DMS153 (cell line): Measurements from ENCODE around the gene KRTAP10-3.
"Not testable (repeated sequence)": the region's sequence is repeated elsewhere in the genome, so short reads cannot be mapped to it uniquely, and the experiment has no call there.

Experiments used
- DNase-seq: peaks from one replicate; lab custom pipeline; 2025; lab: John Stamatoyannopoulos, UW

KRTAP10-3 gene, protein sequence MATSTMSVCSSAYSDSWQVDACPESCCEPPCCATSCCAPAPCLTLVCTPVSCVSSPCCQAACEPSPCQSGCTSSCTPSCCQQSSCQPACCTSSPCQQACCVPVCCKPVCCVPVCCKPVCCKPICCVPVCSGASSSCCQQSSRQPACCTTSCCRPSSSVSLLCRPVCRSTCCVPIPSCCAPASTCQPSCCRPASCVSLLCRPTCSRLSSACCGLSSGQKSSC

DNA sequence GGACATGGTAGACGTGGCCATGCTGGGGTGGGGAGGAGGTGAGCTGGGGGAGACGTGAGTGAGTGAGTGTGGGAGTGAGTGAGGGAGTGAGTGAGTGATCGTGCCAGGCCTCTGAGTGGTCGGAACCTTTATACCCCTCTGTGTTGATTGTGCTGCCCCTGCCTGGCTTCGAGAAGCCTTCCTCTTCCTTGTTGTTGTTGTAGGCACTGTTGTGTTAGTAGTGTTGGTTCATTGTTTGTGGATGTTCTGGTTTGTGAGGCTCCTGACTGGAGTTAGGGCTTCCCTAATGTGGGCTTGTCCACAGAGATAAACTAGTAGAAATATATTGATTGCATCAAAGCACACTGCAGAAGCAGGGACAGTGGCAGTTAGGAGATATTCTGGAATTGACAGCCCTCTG lies at the start of gene KRTAP10-3:
Gene KRTAP10-3, minus strand, starts transcription at position 101 of the 400 bp plus-strand sequence. Its CDS starts 80 bp downstream, at position 21.
- DNase-seq: no peak

DNA sequence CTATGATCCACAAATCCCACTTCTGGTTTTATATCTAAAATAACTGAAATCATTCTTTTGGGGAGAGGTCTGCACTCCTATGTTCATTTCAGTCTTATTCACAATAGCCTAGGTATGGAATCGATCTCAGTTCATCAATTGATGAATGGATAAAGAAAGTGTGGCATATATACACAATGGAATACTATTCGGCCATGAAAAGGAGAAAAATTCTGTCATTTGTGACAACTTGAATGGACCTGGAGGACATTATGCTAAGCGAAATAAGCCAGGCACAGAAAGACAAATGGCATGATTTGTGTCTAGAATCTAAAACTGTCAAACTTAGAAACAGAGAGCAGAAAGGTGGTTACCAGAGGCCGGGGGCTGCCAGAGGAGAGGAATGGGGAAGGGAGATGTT lies 47.9 kb upstream of the KRTAP10-3 start:
- DNase-seq: no peak

DNA sequence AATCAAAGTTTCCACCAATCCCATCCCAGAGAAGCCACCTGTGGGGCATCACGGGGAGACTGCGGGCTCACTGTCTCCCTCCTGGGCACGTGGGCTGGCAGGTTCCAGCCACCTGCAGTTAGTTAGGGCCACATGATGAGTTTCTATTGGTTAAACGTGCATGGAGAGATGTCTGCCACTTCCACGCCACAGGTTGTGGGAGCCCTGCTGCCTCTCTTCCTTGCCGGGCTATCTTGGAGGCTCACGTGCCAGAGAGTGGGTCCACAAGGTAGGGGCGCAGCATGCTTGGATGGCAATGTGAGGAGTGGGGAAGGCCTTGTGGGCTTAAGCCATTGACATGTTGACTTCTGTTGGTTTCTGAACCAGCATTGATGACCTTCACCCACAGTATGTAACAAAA lies 45.3 kb upstream of the KRTAP10-3 start:
- no peak for DNase-seq

DNA sequence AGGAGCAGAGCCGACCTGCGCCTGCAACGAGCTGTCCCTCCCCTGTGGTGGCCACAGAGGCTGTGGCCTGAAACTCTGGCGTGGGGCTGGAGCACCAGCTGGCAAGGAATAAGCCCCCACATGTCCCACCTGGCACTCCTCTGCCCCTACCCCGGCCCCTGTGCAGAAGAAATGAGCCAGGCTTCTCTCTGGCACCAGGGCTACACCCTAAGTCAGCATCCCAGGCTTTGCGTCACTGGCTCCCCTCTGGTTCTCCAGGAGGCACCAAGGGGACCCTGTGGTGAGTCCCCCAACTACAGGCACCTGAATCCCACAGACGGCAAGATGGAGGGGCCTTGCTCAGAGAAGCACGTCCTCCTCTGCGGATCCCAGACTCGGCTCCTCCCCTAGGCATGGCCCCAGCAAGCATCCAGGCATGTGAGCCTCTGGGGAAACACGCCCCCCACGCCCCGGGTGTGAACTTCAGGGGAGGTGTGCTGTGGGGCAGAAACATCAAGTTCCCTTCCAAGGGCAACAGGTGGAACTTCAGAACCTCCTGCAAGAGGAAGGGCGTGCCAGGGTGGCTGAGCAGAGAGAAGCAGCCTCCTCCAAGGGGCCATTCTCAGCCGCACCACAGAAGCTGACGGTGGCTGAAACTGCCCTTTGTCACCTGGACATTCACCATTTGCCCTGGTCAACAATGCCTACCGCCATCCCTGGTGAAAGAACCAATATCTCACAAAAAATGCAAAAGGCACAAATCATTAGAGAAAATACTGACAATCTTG lies 44.7 kb upstream of the KRTAP10-3 start:
- DNase-seq: no peak

DNA sequence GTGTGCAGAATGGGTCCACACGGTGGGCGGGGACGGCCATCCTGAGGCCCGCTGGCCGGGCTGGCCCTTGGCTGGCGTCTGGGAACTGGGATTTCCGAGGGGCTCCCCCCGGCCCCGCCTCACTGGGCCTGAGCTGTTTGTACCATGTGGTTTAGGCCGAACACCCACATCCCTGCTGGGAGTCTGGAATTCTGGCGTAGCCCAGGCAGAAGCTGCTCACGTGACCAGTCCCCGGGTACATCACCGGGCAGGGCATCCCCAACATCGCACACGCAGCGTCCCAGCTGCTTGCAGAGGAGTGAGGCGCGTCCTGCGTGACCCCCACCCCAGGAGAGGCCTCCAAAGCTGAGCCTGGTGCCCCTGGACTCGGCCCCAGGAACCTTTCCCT lies 43.9 kb upstream of the KRTAP10-3 start:
- no peak for DNase-seq

DNA sequence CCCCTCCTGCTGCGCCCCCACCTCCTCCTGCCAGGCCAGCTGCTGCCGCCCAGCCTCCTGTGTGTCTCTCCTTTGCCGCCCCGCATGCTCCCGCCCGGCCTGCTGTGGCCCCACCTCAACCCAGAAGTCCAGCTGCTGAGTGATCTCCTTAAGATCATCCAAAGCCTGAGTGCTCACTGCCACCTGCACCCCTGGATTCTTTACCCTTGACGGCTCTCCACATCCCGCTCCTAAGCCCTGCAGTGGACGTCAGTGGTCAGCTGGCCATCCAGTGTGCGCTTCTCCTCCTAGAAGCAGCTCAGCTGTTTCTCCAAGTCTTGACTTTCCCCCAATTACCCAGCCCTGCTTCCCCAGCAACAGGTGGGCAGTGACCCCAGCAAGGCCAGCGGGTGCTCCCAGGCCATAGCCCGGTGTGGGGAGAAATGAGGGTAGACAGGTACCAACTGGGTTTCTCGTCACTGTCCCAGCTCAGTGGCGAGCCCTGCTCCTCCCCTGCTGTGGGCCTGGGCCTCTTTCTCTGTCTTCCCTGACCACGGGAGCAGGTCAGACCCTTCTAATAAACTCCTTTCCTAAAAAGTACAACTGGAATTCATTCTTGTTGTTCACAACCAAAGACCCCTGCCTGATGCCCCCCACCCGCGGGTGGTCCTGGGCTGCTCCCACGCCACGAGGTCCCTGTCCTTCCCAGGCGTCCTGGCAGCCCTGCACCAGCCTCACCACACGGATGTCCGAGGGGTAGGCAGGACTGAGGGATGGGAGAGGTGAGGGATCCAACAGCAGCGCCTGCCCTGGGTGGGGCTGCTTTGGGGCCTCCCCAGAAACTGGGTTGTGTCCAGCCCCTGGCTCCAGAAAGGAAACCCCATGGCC lies 43.2 kb upstream of the KRTAP10-3 start:
- DNase-seq: no peak

DNA sequence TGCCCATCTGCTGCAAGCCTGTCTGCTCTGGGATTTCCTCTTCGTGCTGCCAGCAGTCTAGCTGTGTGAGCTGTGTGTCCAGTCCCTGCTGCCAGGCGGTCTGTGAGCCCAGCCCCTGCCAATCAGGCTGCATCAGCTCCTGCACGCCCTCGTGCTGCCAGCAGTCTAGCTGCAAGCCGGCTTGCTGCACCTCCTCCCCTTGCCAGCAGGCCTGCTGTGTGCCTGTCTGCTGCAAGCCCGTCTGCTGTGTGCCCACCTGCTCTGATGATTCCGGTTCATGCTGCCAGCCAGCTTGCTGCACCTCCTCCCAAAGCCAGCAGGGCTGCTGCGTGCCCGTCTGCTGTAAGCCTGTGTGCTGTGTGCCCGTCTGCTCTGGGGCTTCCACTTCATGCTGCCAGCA lies 42.5 kb upstream of the KRTAP10-3 start:
- DNase-seq: not testable (repeated sequence)

DNA sequence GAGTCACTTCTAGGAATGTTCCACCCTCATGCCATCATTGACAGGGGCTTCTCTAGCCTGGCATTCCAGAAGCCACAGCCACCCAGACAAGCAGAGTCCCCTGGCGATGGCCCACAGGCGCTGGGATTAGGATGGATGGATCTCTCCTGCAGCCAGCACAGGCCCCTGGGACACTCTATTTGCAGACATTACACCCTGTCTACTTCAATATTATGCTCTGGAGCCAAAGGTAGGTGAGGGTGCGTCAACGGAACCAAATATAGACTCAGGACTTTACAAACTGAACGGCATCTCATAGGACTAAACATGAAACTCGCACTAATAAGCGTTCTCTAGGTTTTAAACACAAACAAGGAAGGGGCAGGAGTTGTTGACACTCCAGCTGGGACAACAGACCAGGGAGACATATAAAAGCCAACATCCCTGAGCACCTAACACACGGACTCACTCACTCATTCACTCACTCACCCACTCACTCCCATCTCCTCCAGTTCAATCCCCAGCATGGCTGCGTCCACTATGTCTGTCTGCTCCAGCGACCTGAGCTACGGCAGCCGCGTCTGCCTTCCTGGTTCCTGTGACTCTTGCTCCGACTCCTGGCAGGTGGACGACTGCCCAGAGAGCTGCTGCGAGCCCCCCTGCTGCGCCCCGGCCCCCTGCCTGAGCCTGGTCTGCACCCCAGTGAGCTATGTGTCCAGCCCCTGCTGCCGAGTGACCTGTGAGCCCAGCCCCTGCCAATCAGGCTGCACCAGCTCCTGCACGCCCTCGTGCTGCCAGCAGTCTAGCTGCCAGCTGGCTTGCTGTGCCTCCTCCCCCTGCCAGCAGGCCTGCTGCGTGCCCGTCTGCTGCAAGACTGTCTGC lies 41.8 kb upstream of the KRTAP10-3 start, which contains the start of gene KRTAP10-7:
Gene KRTAP10-7, plus strand, starts transcription at position 480 of the 861 bp plus-strand sequence. Its CDS starts 25 bp downstream, at position 505.
- not testable (repeated sequence) for DNase-seq

DNA sequence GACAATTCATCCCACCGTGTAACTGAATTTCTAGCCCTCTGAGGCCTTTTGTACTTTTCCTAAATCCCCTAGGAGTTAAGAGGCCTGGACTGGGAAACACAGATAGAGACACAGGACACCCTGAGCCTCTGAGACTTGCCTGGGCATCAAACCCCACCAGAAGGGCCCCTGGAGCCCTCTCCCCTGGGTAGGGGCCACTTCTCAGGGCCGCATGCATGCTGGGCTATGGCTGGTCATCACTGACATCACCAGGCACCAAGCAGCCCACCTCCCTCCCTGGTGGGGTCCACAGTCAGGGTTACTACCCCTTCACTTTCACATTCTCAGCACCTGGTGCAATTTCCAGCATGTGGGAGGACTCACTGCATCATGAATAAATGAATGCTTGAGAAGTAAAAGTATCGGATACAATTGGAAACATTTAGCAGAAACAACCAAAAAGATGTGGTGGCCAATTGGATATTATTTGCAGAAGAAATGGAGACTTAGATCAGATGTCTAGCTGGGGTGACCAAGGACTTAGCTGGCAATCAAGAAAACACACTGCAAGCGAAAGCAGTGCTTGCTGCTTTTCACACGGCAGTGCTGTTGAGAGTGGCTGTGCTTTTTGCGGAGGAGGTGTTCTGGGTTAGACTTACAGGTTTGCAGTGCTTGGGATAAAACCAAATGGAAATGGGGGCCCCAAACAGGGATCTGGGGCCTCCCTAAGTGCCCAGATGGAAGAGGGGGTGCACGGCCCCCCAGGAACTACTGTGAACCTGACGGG lies 40.9 kb upstream of the KRTAP10-3 start:
- DNase-seq: no peak

DNA sequence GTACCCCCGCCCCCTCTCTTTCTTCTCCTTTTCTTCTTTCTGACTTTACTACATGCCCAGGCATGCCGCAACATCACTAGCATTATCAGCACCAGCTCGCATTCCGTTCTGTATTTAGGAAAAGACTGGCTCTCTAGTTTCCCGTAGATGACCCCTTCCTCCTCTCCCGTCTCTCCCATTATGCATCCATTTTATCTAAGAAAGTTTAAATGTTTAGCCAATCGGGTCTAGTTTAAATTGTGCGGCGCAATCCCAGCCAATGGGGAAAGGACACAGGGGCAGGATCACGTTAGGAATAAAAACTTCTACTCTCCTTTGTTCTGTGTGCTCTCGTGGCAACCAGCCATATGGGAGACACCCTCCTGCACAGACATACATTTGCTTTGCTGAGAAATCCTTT lies 39.5 kb upstream of the KRTAP10-3 start:
- DNase-seq: no peak

DNA sequence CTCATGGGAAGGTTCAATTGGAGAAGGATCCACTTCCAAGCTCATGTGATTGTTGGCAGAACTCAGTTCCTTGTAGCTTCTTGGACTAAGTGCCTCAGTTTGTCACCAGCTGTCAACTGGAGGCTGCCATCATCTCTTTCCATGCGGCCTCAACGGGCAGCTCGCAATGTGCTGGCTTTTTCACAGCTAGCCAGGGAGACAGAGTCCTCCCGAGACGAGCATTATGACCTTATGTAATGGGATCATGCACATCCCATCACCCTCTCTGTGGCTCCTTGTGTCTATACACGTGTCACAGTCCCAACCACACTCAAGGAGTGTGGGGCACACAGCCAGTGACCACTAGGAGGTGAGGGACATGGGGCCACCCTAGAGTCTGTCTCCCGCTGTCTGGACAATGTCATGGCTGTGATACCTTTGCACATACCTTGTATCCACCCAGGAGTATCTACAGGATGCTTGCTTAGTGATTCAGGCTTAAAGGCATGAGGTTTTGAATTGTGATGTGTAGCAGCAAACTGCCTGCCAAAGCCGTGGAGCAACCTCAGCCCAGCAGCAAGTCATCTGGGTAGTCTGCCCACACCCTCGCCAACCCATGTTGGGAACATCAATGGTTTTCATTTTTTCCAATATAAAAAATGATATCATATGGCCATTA lies 37.6 kb upstream of the KRTAP10-3 start:
- DNase-seq: no peak

DNA sequence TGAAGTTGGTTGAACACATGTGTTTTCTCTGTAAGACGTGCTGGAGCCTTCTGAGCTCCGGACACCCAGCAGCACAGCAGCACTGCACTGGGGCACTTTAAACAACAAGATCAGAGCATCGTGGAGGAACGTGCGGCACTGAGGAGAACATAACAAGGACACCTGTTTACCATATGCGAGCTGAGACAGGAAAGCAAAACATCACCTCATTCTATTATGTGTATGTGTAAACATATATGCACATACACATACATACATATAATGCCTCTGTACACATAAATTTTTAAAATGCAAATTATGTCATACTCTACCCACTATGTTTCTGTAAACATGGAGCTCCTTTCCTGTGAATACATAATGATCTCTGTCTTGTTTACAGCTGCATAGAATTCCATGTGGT lies 36.9 kb upstream of the KRTAP10-3 start:
- no peak for DNase-seq

DNA sequence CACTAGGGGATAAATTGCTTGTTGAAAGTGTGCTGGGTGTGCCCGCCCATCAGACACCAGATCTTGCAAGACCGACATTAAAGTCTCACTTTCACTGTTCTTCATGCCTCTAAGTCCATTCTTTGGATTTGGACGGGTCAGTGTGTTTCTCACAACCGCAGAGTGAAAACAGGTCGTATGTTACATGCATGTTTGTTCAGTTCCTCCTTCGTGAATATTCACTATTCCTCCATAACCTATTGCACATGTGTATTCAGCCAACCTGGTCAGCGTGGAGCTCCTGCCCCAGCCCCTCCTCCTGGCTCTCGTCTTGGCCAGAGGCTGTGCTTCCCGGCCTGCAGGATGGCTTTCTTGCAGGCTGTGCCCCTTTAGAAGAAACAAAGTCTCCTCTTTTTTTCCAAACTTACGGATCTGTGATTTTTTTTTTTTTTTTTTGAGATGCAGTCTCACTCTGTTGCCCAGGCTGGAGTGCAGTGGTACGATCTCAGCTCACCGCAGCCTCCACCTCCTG lies 35.9 kb upstream of the KRTAP10-3 start:
- no peak for DNase-seq

DNA sequence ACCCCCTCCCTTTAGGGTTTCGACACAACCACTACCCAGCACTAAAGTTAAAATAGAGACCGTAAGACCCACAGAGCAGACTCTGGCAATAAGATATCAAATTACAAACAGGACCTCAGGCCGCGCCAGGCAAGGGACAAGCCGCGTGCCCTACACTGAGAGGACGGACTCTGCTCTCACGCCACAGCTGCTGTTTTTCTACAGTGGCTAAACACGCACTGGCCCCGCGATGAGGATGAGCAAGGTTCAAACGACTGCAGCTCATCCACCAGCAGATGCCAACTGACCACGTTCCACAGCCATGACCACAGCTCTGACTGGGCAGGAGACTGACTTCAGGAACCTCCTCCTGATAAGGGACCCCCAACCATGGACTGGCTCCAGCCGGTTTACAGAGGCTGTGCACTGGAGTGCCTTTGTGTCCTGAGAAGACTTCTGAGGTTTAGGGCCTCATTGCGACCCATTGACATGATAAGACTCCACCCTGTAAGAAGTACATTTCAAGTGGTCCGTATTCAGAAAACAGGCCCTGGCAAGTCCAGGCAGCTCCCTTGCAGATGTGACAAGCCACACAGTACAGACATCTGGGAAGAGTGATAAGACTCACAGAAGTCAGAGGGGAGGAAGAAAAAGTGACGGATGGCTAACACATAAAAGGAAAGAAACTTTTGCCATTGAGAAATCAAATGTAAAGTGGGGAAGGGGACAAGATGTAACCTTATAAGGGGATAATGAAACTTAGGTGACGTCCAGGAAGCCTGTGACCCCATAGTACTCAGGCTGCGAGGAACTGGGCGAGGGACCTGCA lies 35.2 kb upstream of the KRTAP10-3 start:
- DNase-seq: no peak

DNA sequence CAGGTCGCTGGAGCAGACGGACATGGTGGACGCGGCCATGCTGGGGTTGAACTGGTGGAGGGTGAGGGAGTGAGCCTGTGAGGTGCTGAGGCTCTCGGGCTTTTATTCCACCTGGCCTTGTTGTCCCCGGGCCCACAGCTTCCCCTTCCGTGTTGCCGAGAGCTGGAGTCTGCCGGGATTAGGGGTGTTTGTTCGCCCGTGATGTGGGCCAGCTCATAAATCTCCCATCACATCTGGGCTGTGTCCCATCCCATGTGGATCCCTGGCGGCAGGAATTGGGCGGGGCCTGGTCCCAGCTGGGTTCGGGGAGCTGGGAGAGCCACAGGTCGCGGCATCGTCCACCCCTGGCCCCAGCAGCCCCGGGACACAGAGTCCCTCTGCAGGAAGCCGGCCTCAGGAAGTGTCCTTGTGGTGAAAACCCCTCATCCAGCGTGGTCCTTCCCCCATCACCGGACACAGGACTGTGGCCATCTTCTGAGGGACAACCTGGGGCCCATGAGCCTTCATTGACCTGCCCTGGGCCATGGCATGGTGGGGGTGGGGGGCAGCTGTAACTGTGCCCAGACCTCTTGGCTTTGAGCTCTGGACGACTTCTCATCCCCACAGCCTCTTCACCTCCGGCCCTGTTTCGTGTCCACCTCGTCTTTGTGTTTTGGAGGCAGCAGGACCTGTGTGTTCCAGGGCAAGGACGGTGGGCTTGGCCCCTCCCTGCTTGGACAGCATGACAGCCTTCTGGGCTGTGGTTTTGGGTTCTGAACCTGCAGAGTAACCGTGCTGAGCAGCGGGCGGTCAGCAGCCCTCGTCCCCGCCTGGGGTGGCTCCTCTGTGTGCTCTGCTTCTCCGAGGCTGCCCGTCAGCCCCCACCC lies 34.1 kb upstream of the KRTAP10-3 start, which contains the start of gene KRTAP10-6:
Gene KRTAP10-6, minus strand, starts transcription at position 60 of the 866 bp plus-strand sequence. Its CDS starts 21 bp downstream, at position 39.
- no peak for DNase-seq

DNA sequence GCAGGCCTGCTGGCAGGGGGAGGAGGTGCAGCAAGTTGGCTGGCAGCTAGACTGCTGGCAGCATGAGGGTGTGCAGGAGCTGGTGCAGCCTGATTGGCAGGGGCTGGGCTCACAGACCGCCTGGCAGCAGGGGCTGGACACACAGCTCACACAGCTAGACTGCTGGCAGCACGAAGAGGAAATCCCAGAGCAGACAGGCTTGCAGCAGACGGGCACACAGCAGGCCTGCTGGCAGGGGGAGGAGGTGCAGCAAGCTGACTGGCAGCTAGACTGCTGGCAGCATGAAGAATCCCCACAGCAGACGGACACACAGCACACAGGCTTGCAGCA lies 33.2 kb upstream of the KRTAP10-3 start:
- not testable (repeated sequence) for DNase-seq

DNA sequence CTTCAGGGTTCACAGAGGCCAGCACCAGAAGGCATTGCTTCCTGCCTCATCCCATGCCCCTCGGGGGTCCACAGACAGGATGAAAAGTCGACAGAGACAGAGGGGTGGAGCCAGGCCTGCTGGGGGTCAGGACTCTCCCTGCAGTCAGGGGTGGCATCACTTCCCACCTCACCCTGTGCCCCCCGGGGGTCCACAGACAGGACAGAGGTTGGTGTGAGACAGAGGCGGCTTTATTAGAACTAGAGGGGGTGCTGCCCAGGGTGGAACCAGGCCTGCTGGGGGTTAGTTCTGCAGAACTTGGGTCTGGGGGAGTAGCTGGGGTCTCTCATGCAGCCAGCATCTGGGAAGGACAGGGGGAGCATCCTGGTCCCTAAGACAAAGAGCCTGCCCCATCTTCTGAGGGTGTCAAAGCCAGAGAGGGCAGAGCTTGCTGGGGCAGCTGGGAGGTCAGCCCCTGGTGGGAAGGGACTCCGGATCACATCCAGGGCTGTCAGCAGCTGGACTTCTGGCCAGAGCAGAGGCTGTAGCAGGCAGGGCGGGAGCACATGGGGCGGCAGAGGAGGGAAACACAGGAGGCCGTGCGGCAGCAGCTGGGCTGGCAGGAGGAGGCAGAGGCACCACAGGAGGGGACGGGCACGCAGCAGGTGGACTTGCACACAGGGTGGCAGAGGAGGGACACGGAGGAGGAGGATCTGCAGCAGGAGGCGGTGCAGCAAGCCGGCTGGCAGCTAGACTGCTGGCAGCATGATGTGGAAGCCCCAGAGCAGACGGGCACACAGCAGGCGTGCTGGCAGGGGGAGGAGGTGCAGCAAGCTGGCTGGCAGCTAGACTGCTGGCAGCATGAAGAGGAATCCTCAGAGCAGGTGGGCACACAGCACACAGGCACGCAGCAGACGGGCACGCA lies 32.6 kb upstream of the KRTAP10-3 start:
- not testable (repeated sequence) for DNase-seq
